NOMO-1 treated with dmso at 0.1 percent for 144 hours (cell line): ENCODE measurements around the gene HAP1.
"Not testable (repeated sequence)": the region's sequence is repeated elsewhere in the genome, so short reads cannot be mapped to it uniquely, and the experiment has no call there.

Experiments
- DNase-seq: peaks from one replicate; lab custom pipeline; 2025; ENCODE audit not compliant: unreplicated experiment; lab: John Stamatoyannopoulos, UW

HAP1 gene

GRCh38 chr17:41691031-41691777 is 43.2 kb downstream of the HAP1 start:
- DNase-seq, result no peak

GRCh38 chr17:41690497-41690896 is 43.9 kb downstream of the HAP1 start:
- no peak for DNase-seq

GRCh38 chr17:41689497-41690299 is 44.7 kb downstream of the HAP1 start:
- peak; percentile 47 for DNase-seq

GRCh38 chr17:41688641-41689496 is 45.6 kb downstream of the HAP1 start, which contains the start of gene EIF1:
EIF1 (plus strand) TSS chr17:41688885; CDS start chr17:41689039, 154 bp downstream.
- DNase-seq, result peak; percentile 98

- DNase-seq, result peak; percentile 44
Observed at GRCh38 chr17:41687828-41688640, 46.4 kb downstream of the HAP1 start.

GRCh38 chr17:41686281-41686680 is 48.2 kb downstream of the HAP1 start:
- no peak for DNase-seq

GRCh38 chr17:41685753-41686152 is 48.7 kb downstream of the HAP1 start:
- not testable (repeated sequence) for DNase-seq

GRCh38 chr17:41684035-41684434 is 50.4 kb downstream of the HAP1 start:
- DNase-seq, result no peak

- no peak for DNase-seq
Observed at GRCh38 chr17:41683441-41684007, 50.9 kb downstream of the HAP1 start.

GRCh38 chr17:41682631-41683030 is 51.8 kb downstream of the HAP1 start:
- no peak for DNase-seq

GRCh38 chr17:41681776-41682175 is 52.7 kb downstream of the HAP1 start:
- DNase-seq, result no peak

GRCh38 chr17:41680426-41681040 is 53.9 kb downstream of the HAP1 start:
- DNase-seq, result no peak

- no peak for DNase-seq
Observed at GRCh38 chr17:41679740-41680425, 54.6 kb downstream of the HAP1 start.

GRCh38 chr17:41678907-41679739 is 55.3 kb downstream of the HAP1 start:
- peak; percentile 84 for DNase-seq

- peak; percentile 56 for DNase-seq
Observed at GRCh38 chr17:41678411-41678906, 56.0 kb downstream of the HAP1 start.

GRCh38 chr17:41676058-41676419 is 58.4 kb downstream of the HAP1 start:
- DNase-seq, result no peak

GRCh38 chr17:41675157-41676057 is 59.0 kb downstream of the HAP1 start:
- not testable (repeated sequence) for DNase-seq
